ENCODE measurements around the gene GINS1. TPM values are rescaled to one million over a fixed set of nuclear protein-coding genes. Genes with fewer than 3 reads are reported as not detected.
"Not testable (repeated sequence)": the region's sequence is repeated elsewhere in the genome, so short reads cannot be mapped to it uniquely, and the experiment has no call there.

GINS1 gene
- total RNA-seq, 1 experiment from 2014 or later: 42.5 TPM

GRCh38 chr20:25466846-25467245, 59.4 kb downstream of the GINS1 start:
- Histone ChIP-seq H3K9me3 (replicated peaks) (no peaks in the 10 kb centered on the region), H3K4me3 (no peak overlapping the region), H3K27ac (no peak overlapping the region), H3K27me3 (replicated peaks) (no peaks in the 10 kb centered on the region), H3K36me3 (peaks cover 38% of the 10 kb centered on the region), H3K4me1 (replicated peaks) (no peaks in the 10 kb centered on the region)
- DNase-seq (ENCODE audit: low read depth in 1 of 2, low spot score in 2 of 2): no peak

GRCh38 chr20:25467441-25467840, 60.0 kb downstream of the GINS1 start:
- Histone ChIP-seq H3K27me3 (replicated peaks) (no peaks in the 10 kb centered on the region), H3K36me3 (peaks cover 38% of the 10 kb centered on the region), H3K4me1 (replicated peaks) (no peaks in the 10 kb centered on the region), H3K4me3 (no peak overlapping the region), H3K27ac (no peak overlapping the region), H3K9me3 (replicated peaks) (no peaks in the 10 kb centered on the region)
- DNase-seq (ENCODE audit: low read depth in 1 of 2, low spot score in 2 of 2): no peak

GRCh38 chr20:25468126-25469075, 60.9 kb downstream of the GINS1 start:
- Histone ChIP-seq H3K9me3 (replicated peaks) (no peaks in the 10 kb centered on the region), H3K27me3 (replicated peaks) (no peaks in the 10 kb centered on the region), H3K4me3 (no peak overlapping the region), H3K36me3 (peaks cover 37% of the 10 kb centered on the region), H3K4me1 (replicated peaks) (no peaks in the 10 kb centered on the region), H3K27ac (no peak overlapping the region)
- no peak for DNase-seq (ENCODE audit: low read depth in 1 of 2, low spot score in 2 of 2)

- H3K9me3 ChIP-seq (replicated peaks): no peaks in the 10 kb centered on the region
- H3K36me3 ChIP-seq: peaks cover 39% of the 10 kb centered on the region
- H3K4me1 ChIP-seq (replicated peaks): no peaks in the 10 kb centered on the region
- no peak for DNase-seq (ENCODE audit: low read depth in 1 of 2, low spot score in 2 of 2)
- no peak overlapping the region for H3K4me3 ChIP-seq
- H3K27me3 ChIP-seq (replicated peaks): no peaks in the 10 kb centered on the region
- no peak overlapping the region for H3K27ac ChIP-seq
These were observed 62.1 kb downstream of the GINS1 start for GRCh38 chr20:25469558-25469957.

GRCh38 chr20:25470045-25470444, 62.6 kb downstream of the GINS1 start:
- H3K36me3 ChIP-seq: peaks cover 39% of the 10 kb centered on the region
- no peak for DNase-seq (ENCODE audit: low read depth in 1 of 2, low spot score in 2 of 2)
- H3K9me3 ChIP-seq (replicated peaks): no peaks in the 10 kb centered on the region
- no peaks in the 10 kb centered on the region for H3K4me1 ChIP-seq (replicated peaks)
- no peak overlapping the region for H3K4me3 ChIP-seq
- H3K27ac ChIP-seq: no peak overlapping the region
- no peaks in the 10 kb centered on the region for H3K27me3 ChIP-seq (replicated peaks)

- Histone ChIP-seq H3K4me1 (replicated peaks) (no peaks in the 10 kb centered on the region), H3K27ac (no peak overlapping the region), H3K27me3 (replicated peaks) (no peaks in the 10 kb centered on the region), H3K9me3 (replicated peaks) (no peaks in the 10 kb centered on the region), H3K4me3 (no peak overlapping the region), H3K36me3 (peaks cover 36% of the 10 kb centered on the region)
- no peak for DNase-seq (ENCODE audit: low read depth in 1 of 2, low spot score in 2 of 2)
These were observed 63.5 kb downstream of the GINS1 start for GRCh38 chr20:25471020-25471419.

GRCh38 chr20:25473297-25473696, 65.8 kb downstream of the GINS1 start:
- not testable (repeated sequence) for H3K27ac ChIP-seq; DNase-seq (ENCODE audit: low read depth in 1 of 2, low spot score in 2 of 2); H3K4me1 ChIP-seq (replicated peaks); H3K4me3 ChIP-seq; H3K9me3 ChIP-seq (replicated peaks); H3K27me3 ChIP-seq (replicated peaks)
- H3K36me3 ChIP-seq: peaks cover 19% of the 10 kb centered on the region

- DNase-seq (ENCODE audit: low read depth in 1 of 2, low spot score in 2 of 2): no peak
- H3K9me3 ChIP-seq (replicated peaks): no peaks in the 10 kb centered on the region
- no peaks in the 10 kb centered on the region for H3K27me3 ChIP-seq (replicated peaks)
- H3K4me1 ChIP-seq (replicated peaks): no peaks in the 10 kb centered on the region
- peaks cover 30% of the 10 kb centered on the region for H3K36me3 ChIP-seq
- no peak overlapping the region for H3K27ac ChIP-seq
- no peak overlapping the region for H3K4me3 ChIP-seq
These were observed 68.9 kb downstream of the GINS1 start for GRCh38 chr20:25476106-25477013.

GRCh38 chr20:25477014-25477882, 69.8 kb downstream of the GINS1 start:
- Histone ChIP-seq H3K9me3 (replicated peaks) (no peaks in the 10 kb centered on the region), H3K4me3 (no peak overlapping the region), H3K27me3 (replicated peaks) (no peaks in the 10 kb centered on the region), H3K36me3 (peaks cover 37% of the 10 kb centered on the region), H3K4me1 (replicated peaks) (no peaks in the 10 kb centered on the region), H3K27ac (no peak overlapping the region)
- DNase-seq (ENCODE audit: low read depth in 1 of 2, low spot score in 2 of 2): no peak

GRCh38 chr20:25478889-25479568, 71.6 kb downstream of the GINS1 start:
- Histone ChIP-seq H3K4me1 (replicated peaks) (no peaks in the 10 kb centered on the region), H3K4me3 (no peak overlapping the region), H3K27me3 (replicated peaks) (no peaks in the 10 kb centered on the region), H3K9me3 (replicated peaks) (no peaks in the 10 kb centered on the region), H3K36me3 (peaks cover 40% of the 10 kb centered on the region), H3K27ac (no peak overlapping the region)
- no peak for DNase-seq (ENCODE audit: low read depth in 1 of 2, low spot score in 2 of 2)

- Histone ChIP-seq H3K4me1 (replicated peaks) (peaks cover 2% of the 10 kb centered on the region), H3K9me3 (replicated peaks) (no peaks in the 10 kb centered on the region), H3K27me3 (replicated peaks) (no peaks in the 10 kb centered on the region), H3K36me3 (peaks cover 37% of the 10 kb centered on the region), H3K27ac (no peak overlapping the region), H3K4me3 (no peak overlapping the region)
- no peak for DNase-seq (ENCODE audit: low read depth in 1 of 2, low spot score in 2 of 2)
These were observed 72.2 kb downstream of the GINS1 start for GRCh38 chr20:25479638-25480037.

GRCh38 chr20:25480156-25480555, 72.7 kb downstream of the GINS1 start:
- no peak overlapping the region for H3K4me3 ChIP-seq
- DNase-seq (ENCODE audit: low read depth in 1 of 2, low spot score in 2 of 2): no peak
- no peaks in the 10 kb centered on the region for H3K9me3 ChIP-seq (replicated peaks)
- H3K27me3 ChIP-seq (replicated peaks): no peaks in the 10 kb centered on the region
- H3K4me1 ChIP-seq (replicated peaks): peaks cover 6% of the 10 kb centered on the region
- no peak overlapping the region for H3K27ac ChIP-seq
- peaks cover 37% of the 10 kb centered on the region for H3K36me3 ChIP-seq

GRCh38 chr20:25480797-25481196, 73.3 kb downstream of the GINS1 start:
- Histone ChIP-seq H3K27ac (no peak overlapping the region), H3K4me3 (no peak overlapping the region), H3K36me3 (peaks cover 37% of the 10 kb centered on the region), H3K9me3 (replicated peaks) (no peaks in the 10 kb centered on the region), H3K27me3 (replicated peaks) (no peaks in the 10 kb centered on the region), H3K4me1 (replicated peaks) (peaks cover 6% of the 10 kb centered on the region)
- DNase-seq (ENCODE audit: low read depth in 1 of 2, low spot score in 2 of 2): no peak
